Fibroblast of upper back skin (primary cell): ENCODE data around the gene ANXA11.
"Not testable (repeated sequence)": the region's sequence is repeated elsewhere in the genome, so short reads cannot be mapped to it uniquely, and the experiment has no call there.

Source experiments
- DNase-seq: peaks from one replicate; pipeline ENCODE4 v3.0.0-alpha.2; 2013

ANXA11 gene

GRCh38 chr10:80205477-80206276 is at the start of gene ANXA11:
ANXA11 (minus strand) TSS chr10:80205537; CDS start chr10:80172861, 32,676 bp downstream.
- DNase-seq = peak; percentile 72

GRCh38 chr10:80254726-80255125 is 49.4 kb upstream of the ANXA11 start:
- not testable (repeated sequence) for DNase-seq

- DNase-seq = not testable (repeated sequence)
These were observed 48.6 kb upstream of the ANXA11 start for GRCh38 chr10:80253963-80254271.

- DNase-seq = no peak
These were observed 48.1 kb upstream of the ANXA11 start for GRCh38 chr10:80253266-80253962.

- no peak for DNase-seq
These were observed 47.1 kb upstream of the ANXA11 start for GRCh38 chr10:80252296-80252887.

GRCh38 chr10:80251703-80252280 is 46.5 kb upstream of the ANXA11 start:
- DNase-seq = not testable (repeated sequence)

- not testable (repeated sequence) for DNase-seq
These were observed 45.1 kb upstream of the ANXA11 start for GRCh38 chr10:80250399-80250798.

DNA sequence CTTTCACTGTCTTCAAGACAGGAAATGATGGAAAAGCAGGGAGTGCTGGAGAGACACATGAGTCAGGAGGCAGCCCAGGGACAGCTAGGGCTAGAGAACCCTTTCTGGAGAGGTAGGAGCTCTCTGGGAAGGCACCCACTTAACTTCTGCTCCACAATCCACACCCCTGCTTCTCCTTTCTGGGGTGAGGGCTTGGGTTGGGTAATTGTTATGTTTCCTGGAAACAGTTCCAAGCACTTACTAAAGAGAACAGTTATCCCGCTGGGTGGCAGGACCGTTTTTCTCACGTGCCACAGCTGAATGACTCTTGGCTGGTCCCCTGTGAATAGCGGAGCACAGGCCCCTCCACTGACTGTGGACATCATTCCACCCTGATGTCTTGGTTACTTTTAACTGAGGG is 44.6 kb upstream of the ANXA11 start:
- DNase-seq = not testable (repeated sequence)

GRCh38 chr10:80247611-80248010 is 42.3 kb upstream of the ANXA11 start:
- DNase-seq = not testable (repeated sequence)

GRCh38 chr10:80244371-80244770 is 39.0 kb upstream of the ANXA11 start:
- DNase-seq = peak; percentile 65

GRCh38 chr10:80242341-80242740 is 37.0 kb upstream of the ANXA11 start:
- not testable (repeated sequence) for DNase-seq

DNA sequence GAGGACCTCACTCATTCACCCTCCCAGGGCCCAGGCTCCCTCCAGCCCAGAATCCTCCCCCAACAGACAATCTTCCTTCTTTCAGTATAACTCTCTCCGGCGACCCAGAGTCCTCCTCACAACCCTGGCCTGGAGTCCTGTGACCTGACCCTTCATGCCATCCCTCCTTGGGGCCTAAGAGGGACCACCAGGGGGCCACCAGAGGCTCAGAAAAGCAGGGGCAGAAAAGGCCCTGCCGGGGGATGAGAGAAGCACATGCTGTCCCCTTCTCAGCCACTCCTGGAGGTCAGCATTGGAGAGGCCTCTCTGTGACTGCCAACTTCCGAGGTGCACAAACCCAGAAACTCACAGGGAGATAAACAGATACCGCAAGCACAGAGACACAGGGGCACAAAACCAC is 31.1 kb upstream of the ANXA11 start:
- not testable (repeated sequence) for DNase-seq

DNA sequence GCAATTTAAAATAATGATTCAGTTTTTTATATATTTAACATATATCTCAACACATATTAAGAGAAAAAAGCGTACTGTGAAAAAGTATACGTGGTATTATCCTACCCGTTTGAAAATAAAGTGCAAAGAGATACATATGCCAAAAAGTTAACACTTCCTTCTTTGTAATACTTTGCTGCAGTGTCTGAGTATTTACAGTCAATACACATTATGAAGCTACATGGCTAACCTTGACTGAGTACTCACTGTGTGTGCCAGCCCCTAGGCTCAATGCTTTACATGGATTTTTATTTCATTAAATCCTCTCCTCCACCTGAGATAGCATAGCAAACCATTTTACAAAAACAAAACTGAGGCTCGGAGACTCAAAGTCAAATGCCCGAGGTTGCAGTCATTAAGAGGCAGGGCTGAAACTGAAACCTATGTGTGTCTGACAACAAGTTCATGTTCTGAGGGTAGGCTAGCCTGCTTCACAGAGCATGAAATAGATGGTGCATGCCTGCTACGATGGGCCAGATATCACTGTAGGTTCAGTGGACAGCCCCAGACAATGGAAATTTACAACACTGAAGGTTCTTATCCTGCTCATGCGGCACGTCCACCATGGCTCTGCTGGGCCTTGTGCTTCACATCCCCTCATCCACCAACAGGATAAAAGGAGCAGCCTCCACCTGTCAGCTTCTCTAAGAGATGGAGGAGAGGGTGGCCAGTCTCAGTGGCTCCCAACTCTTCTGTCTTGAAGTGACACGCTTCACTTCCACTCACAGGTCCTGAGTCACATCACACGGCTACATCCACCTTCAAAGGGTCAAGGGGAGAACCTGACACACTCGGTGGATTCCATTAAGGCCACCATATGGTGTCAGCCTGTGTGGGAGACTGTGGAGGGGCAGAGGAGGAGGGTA is 29.2 kb upstream of the ANXA11 start:
- DNase-seq = not testable (repeated sequence)

DNA sequence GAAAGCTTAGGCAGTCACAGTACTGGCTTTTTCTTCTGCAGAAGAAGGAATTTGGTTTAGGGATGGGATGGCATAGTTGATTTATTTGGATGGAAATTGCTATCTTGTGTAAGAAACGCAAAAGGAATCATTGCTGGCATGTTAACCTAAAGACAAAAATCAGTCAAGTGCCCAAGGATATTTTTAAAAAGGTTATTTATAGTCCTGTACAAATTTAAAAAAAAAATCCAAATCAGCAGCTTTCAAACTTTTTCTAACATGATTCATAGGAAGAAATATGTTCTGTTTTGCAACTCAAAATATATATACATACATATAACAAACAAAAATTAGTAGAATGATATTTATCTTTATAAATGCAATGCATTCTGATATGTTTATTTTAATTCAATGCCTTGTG is 28.5 kb upstream of the ANXA11 start:
- DNase-seq = not testable (repeated sequence)

GRCh38 chr10:80226723-80227122 is 21.4 kb upstream of the ANXA11 start:
- peak; percentile 74 for DNase-seq

- not testable (repeated sequence) for DNase-seq
These were observed 17.7 kb upstream of the ANXA11 start for GRCh38 chr10:80223031-80223419.

DNA sequence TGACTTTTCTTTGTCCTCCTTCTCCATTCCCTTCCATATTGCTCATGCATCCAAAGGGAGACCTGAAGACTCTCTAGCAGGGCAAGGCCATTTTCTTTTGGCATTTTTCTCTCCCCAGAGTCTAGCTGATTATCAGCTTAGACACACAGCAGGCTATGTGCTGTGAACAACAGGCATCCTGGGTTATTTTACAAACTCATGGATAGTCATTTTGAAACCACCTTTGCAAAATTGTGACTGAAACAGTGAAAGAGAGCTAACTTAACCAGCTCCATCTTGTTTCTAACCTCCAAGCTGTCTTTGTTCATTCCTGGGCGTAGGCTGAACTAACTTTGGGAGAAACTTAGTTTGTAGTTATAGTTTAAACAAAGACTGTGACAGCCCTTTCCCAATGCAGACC is 13.5 kb upstream of the ANXA11 start:
- DNase-seq = not testable (repeated sequence)

DNA sequence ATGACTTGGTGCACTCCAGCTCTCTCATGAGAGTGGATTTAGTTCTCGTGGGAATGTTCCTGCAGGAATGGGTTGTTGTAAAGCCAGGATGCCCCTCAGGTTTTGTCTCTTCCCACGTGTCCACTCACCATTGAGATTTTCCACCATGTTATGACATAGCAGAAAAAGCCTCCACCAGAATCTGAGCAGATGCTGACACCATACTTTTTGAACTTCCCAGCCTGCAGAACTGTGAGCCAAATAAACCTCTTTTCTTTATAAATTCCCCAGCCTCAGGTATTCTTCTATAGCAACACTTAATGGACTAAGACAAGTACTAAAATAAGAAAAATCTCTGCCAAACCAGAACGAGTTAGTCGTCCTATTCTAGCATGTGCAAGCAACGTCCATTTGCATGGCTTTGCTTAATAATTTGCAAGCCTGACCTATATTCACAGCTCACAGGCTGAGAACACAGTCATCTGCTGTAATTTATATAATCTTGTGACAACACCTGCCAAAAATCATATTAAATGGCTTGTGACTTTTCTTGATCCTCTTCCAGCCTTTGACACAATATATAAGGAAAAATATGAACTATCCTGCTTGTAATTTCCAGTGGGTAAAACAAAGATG is 9.1 kb upstream of the ANXA11 start:
- DNase-seq = not testable (repeated sequence)

DNA sequence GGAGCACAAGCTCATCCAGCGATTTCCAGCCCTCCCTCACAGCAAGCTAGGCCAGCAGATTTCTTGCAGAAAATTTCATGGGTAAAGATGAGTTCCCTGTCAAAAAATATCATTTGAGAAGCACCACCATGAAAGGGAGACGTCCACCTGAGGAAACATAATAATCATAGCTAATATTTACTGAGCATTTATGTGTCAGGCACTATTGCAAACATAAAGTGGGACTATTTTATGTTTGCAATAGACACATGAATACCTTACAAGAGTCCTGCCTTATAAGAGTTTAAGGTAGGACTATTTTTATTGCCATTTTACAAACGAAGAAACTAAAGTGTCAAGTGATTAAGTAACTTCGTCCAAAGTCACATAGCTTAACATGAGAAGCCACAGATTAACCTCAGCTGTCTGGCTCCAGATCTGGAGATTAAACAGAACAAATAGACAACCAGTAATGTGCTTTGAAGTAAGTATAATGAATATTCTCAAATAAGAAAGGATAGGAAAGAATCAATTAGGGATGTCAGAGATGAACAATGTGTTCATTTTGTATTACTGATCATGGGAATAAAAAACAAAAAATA is 7.3 kb upstream of the ANXA11 start:
- DNase-seq = not testable (repeated sequence)

GRCh38 chr10:80211786-80212185 is 6.4 kb upstream of the ANXA11 start:
- DNase-seq = no peak

DNA sequence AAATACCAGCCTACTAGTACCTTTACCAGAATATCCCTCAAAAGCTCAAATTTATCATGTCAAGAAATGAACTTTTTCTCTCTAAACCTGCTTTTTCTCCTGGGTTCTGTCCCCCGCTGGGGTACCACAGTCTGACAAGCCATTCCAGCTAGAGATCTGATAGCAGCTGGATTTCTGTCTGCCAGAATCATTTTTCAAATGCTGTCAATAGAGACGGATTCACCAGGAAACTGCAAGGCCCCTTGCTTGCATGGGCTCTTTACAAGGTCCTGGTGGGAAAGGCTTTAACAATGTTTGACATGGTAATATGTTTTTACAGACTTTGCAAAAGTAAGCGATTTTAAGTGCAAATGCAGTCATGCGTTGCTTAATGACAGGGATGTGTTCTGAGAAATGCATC is 4.9 kb upstream of the ANXA11 start:
- DNase-seq = no peak
